ENCODE results near the gene JCHAIN. TPM values are rescaled to one million over a fixed set of nuclear protein-coding genes. Genes with fewer than 3 reads are reported as not detected.

The JCHAIN gene
- total and polyA plus RNA-seq, 2 of the 13 experiments (the other 11 are each of a cell fraction or from before 2014, with no cell fraction given): not detected

DNA sequence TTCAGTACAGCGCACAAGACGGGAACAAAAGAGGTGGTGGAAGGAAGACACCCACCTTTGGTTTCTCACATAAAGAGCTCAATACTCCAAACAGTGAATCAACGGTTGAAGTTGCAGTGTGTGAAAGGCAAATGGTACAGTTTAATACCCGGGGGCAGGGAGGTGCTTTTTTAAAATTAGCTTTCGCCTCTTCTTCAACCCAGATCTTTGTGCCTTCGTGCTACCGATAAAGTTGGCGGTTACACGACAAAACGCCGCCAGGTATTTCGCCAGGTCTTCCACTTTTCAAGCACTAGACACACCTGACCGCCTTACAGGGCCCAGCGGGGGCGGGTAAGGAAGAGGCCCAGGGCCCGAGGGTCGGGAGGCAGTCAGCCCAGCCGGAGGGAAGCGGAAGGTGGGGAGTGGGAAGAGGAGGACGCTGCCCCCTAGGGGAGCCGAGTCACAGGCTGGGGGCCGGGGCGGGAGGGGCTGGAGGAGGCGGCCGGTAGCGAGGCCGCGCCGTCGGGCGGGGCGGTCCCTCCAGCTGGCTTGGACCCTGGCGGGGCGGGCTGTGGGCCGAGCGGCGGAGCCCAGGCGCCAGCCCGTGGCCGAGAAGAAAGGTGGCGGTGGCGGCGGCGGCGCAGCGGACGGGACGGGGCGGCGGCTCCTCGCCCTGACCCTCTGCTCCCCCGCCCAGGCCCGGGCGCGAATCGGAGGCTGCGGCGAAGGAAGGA, 38.1 kb upstream of the JCHAIN start (continued):
- TF ChIP-seq, protein P1, sequence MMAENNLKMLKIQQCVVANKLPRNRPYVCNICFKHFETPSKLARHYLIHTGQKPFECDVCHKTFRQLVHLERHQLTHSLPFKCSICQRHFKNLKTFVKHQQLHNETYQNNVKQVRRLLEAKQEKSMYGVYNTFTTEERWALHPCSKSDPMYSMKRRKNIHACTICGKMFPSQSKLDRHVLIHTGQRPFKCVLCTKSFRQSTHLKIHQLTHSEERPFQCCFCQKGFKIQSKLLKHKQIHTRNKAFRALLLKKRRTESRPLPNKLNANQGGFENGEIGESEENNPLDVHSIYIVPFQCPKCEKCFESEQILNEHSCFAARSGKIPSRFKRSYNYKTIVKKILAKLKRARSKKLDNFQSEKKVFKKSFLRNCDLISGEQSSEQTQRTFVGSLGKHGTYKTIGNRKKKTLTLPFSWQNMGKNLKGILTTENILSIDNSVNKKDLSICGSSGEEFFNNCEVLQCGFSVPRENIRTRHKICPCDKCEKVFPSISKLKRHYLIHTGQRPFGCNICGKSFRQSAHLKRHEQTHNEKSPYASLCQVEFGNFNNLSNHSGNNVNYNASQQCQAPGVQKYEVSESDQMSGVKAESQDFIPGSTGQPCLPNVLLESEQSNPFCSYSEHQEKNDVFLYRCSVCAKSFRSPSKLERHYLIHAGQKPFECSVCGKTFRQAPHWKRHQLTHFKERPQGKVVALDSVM (CRISPR knock-in tag; IDR thresholded peaks at IDR 0.05): peak; percentile 59
- no peak for TF ChIP-seq ZNF33A (CRISPR knock-in tag; IDR thresholded peaks at IDR 0.05; ENCODE audit: borderline replicate concordance)
- peak; percentile 50 for TF ChIP-seq HDAC1 (CRISPR knock-in tag; IDR thresholded peaks at IDR 0.05)
- TF ChIP-seq PTBP1 (IDR thresholded peaks at IDR 0.05; ENCODE audit: low read depth, low read length, poor library complexity, severe bottlenecking): no peak
- no peak for TF ChIP-seq MAFF (IDR thresholded peaks at IDR 0.05; ENCODE audit: low read depth, low read length)
- TF ChIP-seq, protein P2, sequence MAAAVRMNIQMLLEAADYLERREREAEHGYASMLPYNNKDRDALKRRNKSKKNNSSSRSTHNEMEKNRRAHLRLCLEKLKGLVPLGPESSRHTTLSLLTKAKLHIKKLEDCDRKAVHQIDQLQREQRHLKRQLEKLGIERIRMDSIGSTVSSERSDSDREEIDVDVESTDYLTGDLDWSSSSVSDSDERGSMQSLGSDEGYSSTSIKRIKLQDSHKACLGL (CRISPR knock-in tag; IDR thresholded peaks at IDR 0.05): peak; percentile 31; the same call in 1 of the 2 replicates
- TF ChIP-seq, protein P3, sequence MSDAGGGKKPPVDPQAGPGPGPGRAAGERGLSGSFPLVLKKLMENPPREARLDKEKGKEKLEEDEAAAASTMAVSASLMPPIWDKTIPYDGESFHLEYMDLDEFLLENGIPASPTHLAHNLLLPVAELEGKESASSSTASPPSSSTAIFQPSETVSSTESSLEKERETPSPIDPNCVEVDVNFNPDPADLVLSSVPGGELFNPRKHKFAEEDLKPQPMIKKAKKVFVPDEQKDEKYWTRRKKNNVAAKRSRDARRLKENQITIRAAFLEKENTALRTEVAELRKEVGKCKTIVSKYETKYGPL (CRISPR knock-in tag; IDR thresholded peaks at IDR 0.05): no peak
- TF ChIP-seq CHD4 (IDR thresholded peaks at IDR 0.05; ENCODE audit: borderline replicate concordance, low read length): no peak
- peak; percentile 91 for TF ChIP-seq ARNT2 (CRISPR knock-in tag; IDR thresholded peaks at IDR 0.05; ENCODE audit: low read depth)
- TF ChIP-seq, protein P4, sequence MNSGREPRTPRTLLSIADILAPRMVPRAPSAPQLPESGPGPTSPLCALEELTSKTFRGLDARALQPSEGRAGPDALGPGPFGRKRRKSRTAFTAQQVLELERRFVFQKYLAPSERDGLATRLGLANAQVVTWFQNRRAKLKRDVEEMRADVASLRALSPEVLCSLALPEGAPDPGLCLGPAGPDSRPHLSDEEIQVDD (CRISPR knock-in tag; IDR thresholded peaks at IDR 0.05; ENCODE audit: borderline replicate concordance): no peak
- no peak for TF ChIP-seq ZNF749 (CRISPR knock-in tag; IDR thresholded peaks at IDR 0.05; ENCODE audit: borderline replicate concordance)
- TF ChIP-seq ZNF747 (CRISPR knock-in tag; IDR thresholded peaks at IDR 0.05; ENCODE audit: borderline replicate concordance): no peak
- TF ChIP-seq, protein P5, sequence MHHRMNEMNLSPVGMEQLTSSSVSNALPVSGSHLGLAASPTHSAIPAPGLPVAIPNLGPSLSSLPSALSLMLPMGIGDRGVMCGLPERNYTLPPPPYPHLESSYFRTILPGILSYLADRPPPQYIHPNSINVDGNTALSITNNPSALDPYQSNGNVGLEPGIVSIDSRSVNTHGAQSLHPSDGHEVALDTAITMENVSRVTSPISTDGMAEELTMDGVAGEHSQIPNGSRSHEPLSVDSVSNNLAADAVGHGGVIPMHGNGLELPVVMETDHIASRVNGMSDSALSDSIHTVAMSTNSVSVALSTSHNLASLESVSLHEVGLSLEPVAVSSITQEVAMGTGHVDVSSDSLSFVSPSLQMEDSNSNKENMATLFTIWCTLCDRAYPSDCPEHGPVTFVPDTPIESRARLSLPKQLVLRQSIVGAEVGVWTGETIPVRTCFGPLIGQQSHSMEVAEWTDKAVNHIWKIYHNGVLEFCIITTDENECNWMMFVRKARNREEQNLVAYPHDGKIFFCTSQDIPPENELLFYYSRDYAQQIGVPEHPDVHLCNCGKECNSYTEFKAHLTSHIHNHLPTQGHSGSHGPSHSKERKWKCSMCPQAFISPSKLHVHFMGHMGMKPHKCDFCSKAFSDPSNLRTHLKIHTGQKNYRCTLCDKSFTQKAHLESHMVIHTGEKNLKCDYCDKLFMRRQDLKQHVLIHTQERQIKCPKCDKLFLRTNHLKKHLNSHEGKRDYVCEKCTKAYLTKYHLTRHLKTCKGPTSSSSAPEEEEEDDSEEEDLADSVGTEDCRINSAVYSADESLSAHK (CRISPR knock-in tag; IDR thresholded peaks at IDR 0.05; ENCODE audit: borderline replicate concordance): no peak
- TF ChIP-seq, protein P6, sequence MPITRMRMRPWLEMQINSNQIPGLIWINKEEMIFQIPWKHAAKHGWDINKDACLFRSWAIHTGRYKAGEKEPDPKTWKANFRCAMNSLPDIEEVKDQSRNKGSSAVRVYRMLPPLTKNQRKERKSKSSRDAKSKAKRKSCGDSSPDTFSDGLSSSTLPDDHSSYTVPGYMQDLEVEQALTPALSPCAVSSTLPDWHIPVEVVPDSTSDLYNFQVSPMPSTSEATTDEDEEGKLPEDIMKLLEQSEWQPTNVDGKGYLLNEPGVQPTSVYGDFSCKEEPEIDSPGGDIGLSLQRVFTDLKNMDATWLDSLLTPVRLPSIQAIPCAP (CRISPR knock-in tag; IDR thresholded peaks at IDR 0.05; ENCODE audit: low read depth): no peak
- TF ChIP-seq CENPT (CRISPR knock-in tag; IDR thresholded peaks at IDR 0.05; ENCODE audit: low read depth): no peak
- TF ChIP-seq, protein P7, sequence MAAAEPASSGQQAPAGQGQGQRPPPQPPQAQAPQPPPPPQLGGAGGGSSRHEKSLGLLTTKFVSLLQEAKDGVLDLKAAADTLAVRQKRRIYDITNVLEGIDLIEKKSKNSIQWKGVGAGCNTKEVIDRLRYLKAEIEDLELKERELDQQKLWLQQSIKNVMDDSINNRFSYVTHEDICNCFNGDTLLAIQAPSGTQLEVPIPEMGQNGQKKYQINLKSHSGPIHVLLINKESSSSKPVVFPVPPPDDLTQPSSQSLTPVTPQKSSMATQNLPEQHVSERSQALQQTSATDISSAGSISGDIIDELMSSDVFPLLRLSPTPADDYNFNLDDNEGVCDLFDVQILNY (CRISPR knock-in tag; conservative IDR thresholded peaks at IDR 0.05): no peak
- TF ChIP-seq, protein P8, sequence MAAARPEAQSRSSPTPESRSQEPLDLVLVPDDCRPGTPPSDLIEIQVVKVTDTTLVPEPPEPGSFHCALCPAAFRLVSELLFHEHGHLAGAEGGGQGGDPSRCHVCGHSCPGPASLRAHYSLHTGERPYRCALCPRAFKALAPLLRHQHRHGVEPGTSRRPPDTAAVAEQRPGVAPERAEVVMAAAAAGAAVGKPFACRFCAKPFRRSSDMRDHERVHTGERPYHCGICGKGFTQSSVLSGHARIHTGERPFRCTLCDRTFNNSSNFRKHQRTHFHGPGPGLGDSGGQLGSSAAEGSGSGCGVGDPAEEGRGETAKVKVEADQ (CRISPR knock-in tag; IDR thresholded peaks at IDR 0.05; ENCODE audit: borderline replicate concordance): no peak
- no peak for TF ChIP-seq ZFP36L2 (CRISPR knock-in tag; IDR thresholded peaks at IDR 0.05)
- peak; percentile 79 for TF ChIP-seq ZSCAN21 (CRISPR knock-in tag; IDR thresholded peaks at IDR 0.05; ENCODE audit: borderline replicate concordance)
